Panc1 (cell line): ENCODE measurements around the gene ZNF629. TPM values are rescaled to one million over a fixed set of nuclear protein-coding genes. Genes with fewer than 3 reads are reported as not detected.
"Not testable (repeated sequence)": the region's sequence is repeated elsewhere in the genome, so short reads cannot be mapped to it uniquely, and the experiment has no call there.

ENCODE experiments used
- ATAC-seq: fragments of 200-7000 bp; cut with Tn5 transposase; 2 replicates; pipeline ENCODE4 v1.9.1; 2020; ENCODE audit warnings: mild to moderate bottlenecking, moderate library complexity
- BruUV-seq: library from RNA; stranded (reverse); fragments of 400-500 nt; replicated peaks from 2 replicates; lab custom pipeline; 2021; lab: Mats Ljungman, UMichigan
- CTCF ChIA-PET: fragments of 300-600 bp; sonication (Branson Sonifier 250); formaldehyde crosslinking; loops from one replicate; lab custom pipeline; 2022; ENCODE audit warnings: antibody characterized with exemption; lab: Charles Lee
- POLR2A ChIA-PET: fragments of 300-600 bp; sonication (Branson Sonifier 250); formaldehyde crosslinking; loops from one replicate; lab custom pipeline; 2022; ENCODE audit warnings: antibody characterized with exemption; lab: Charles Lee
- DNase-seq: peaks from one replicate; pipeline ENCODE4 v3.0.0-alpha.2; 2010; ENCODE audit warnings: low read depth, low spot score
- H3K27ac ChIP-seq: 2 replicates; pipeline ENCODE4 v1.5.1; 2011; ENCODE audit warnings: mild to moderate bottlenecking, low read length, inconsistent platforms
- H3K27me3 ChIP-seq: fragments of 200-500 bp; sonication (Bioruptor generic); 2 replicates; pipeline ENCODE4 v1.6.0; 2014; ENCODE audit warnings: low read length, inconsistent platforms; ENCODE audit not compliant: control insufficient read depth, insufficient read depth
- H3K36me3 ChIP-seq: fragments of 200-500 bp; sonication (Bioruptor generic); 2 replicates; pipeline ENCODE4 v1.5.1; 2014; ENCODE audit warnings: inconsistent platforms, mild to moderate bottlenecking, low read length, moderate library complexity; ENCODE audit not compliant: control insufficient read depth, insufficient read depth
- H3K4me1 ChIP-seq: 2 replicates; pipeline ENCODE4 v1.5.1; 2011; ENCODE audit warnings: inconsistent platforms, mild to moderate bottlenecking, low read length, moderate library complexity; ENCODE audit not compliant: control insufficient read depth, insufficient read depth
- H3K4me3 ChIP-seq, 2 experiments: 2 replicates each; pipeline ENCODE4 v1.5.1; 2011 to 2012; ENCODE audit warnings: low read depth in 2 of 2, low read length in 2 of 2, mild to moderate bottlenecking in 2 of 2, inconsistent platforms in 1 of 2, moderate library complexity in 1 of 2
- H3K9me3 ChIP-seq: fragments of 200-500 bp; sonication (Bioruptor generic); 2 replicates; pipeline ENCODE4 v1.5.1; 2014; ENCODE audit warnings: low read depth, mild to moderate bottlenecking, inconsistent platforms, low read length, moderate library complexity; ENCODE audit not compliant: control insufficient read depth, insufficient read depth
- POLR2AphosphoS5 ChIP-seq: IDR thresholded peaks from 2 replicates; pipeline ENCODE4 v1.6.1; 2012; ENCODE audit warnings: mild to moderate bottlenecking, low read depth, low read length, moderate library complexity
- SIN3A ChIP-seq: IDR thresholded peaks from 2 replicates; pipeline ENCODE4 v1.6.1; 2012; ENCODE audit warnings: low read depth, mild to moderate bottlenecking, low read length, moderate library complexity, borderline replicate concordance; ENCODE audit not compliant: insufficient read depth
- TCF7L2 ChIP-seq: IDR thresholded peaks from 2 replicates; pipeline ENCODE4 v1.6.1; 2011; ENCODE audit warnings: mild to moderate bottlenecking, low read depth, low read length, inconsistent platforms
- in situ Hi-C: cut with HindIII; loops from 2 replicates; pipeline ENCODE4 v1.10.0; 2016; ENCODE audit warnings: low sequenced_read_pairs, low pct_unique_long_range_greater_than_20kb
- intact Hi-C: fragments of 100-400 bp; cut with micrococcal nuclease; formaldehyde crosslinking; loops from one replicate; pipeline ENCODE4 v1.10.0; 2022; ENCODE audit not compliant: unreplicated experiment
- total RNA-seq: library from RNA; stranded (reverse); gene quantifications from one replicate; pipeline ENCODE4 v1.2.1, GENCODE V29; 2021; ENCODE audit not compliant: unreplicated experiment
- TF ChIP-seq, protein P1 (sequence below), 2 experiments: IDR thresholded peaks; 2 replicates each; pipeline ENCODE4 v1.6.1; 2011 to 2012; ENCODE audit warnings: low read depth in 2 of 2, control low read depth in 1 of 2, low read length in 1 of 2, mild to moderate bottlenecking in 1 of 2, moderate library complexity in 1 of 2; ENCODE audit not compliant: insufficient read depth in 1 of 2
- TF ChIP-seq, protein P2 (sequence below): fragments of 450-650 bp; IDR thresholded peaks from 2 replicates; pipeline ENCODE4 v1.5.1; 2017; ENCODE audit warnings: mild to moderate bottlenecking

ZNF629 gene
- total RNA-seq, 1 experiment from 2014 or later = 19.2 TPM

DNA sequence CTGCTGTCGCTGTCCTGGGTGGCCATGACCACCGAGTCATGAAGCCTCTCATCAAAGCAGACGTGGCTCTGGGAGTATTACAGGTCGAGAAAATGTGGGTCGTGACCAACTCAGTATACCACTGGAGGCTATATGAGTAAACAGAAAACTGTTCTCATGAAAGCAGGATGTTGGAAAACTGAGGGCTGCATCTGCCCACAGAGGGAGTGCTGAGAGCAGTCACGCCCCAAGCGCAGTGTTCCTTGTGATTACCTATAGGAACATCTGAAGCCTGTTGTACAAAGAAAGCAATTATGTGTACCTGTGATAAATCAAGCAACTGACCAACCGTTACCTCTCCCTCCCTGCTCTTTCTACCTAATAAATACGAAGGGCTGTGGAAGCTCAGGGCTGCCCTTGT is 34.4 kb upstream of the ZNF629 start:
- POLR2A ChIA-PET = not testable (repeated sequence)

GRCh38 chr16:30820952-30821421 is 34.0 kb upstream of the ZNF629 start:
- DNase-seq = no peak
- no peak overlapping the region for H3K4me3 ChIP-seq
- H3K36me3 ChIP-seq = no peaks in the 10 kb centered on the region
- intact Hi-C loops (no loop called here), in situ Hi-C loops (no loop called here)
- H3K9me3 ChIP-seq = no peaks in the 10 kb centered on the region
- H3K4me1 ChIP-seq = no peaks in the 10 kb centered on the region
- no peaks in the 10 kb centered on the region for H3K27me3 ChIP-seq
- no peak overlapping the region for H3K27ac ChIP-seq
- BruUV-seq = no TSS peak
- TF ChIP-seq POLR2AphosphoS5 (no peak), SIN3A (no peak), TCF7L2 (no peak)
- TF ChIP-seq, protein P1, sequence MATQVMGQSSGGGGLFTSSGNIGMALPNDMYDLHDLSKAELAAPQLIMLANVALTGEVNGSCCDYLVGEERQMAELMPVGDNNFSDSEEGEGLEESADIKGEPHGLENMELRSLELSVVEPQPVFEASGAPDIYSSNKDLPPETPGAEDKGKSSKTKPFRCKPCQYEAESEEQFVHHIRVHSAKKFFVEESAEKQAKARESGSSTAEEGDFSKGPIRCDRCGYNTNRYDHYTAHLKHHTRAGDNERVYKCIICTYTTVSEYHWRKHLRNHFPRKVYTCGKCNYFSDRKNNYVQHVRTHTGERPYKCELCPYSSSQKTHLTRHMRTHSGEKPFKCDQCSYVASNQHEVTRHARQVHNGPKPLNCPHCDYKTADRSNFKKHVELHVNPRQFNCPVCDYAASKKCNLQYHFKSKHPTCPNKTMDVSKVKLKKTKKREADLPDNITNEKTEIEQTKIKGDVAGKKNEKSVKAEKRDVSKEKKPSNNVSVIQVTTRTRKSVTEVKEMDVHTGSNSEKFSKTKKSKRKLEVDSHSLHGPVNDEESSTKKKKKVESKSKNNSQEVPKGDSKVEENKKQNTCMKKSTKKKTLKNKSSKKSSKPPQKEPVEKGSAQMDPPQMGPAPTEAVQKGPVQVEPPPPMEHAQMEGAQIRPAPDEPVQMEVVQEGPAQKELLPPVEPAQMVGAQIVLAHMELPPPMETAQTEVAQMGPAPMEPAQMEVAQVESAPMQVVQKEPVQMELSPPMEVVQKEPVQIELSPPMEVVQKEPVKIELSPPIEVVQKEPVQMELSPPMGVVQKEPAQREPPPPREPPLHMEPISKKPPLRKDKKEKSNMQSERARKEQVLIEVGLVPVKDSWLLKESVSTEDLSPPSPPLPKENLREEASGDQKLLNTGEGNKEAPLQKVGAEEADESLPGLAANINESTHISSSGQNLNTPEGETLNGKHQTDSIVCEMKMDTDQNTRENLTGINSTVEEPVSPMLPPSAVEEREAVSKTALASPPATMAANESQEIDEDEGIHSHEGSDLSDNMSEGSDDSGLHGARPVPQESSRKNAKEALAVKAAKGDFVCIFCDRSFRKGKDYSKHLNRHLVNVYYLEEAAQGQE (IDR thresholded peaks at IDR 0.05; ENCODE audit: insufficient read depth in 1 of 2, low read depth in 2 of 2, low read length in 1 of 2) = no peak
- TF ChIP-seq, protein P2, sequence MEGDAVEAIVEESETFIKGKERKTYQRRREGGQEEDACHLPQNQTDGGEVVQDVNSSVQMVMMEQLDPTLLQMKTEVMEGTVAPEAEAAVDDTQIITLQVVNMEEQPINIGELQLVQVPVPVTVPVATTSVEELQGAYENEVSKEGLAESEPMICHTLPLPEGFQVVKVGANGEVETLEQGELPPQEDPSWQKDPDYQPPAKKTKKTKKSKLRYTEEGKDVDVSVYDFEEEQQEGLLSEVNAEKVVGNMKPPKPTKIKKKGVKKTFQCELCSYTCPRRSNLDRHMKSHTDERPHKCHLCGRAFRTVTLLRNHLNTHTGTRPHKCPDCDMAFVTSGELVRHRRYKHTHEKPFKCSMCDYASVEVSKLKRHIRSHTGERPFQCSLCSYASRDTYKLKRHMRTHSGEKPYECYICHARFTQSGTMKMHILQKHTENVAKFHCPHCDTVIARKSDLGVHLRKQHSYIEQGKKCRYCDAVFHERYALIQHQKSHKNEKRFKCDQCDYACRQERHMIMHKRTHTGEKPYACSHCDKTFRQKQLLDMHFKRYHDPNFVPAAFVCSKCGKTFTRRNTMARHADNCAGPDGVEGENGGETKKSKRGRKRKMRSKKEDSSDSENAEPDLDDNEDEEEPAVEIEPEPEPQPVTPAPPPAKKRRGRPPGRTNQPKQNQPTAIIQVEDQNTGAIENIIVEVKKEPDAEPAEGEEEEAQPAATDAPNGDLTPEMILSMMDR = no peak
- ChIA-PET POLR2A (no interaction called here), CTCF (no interaction called here)
- ATAC-seq = no peak

More for the DNA sequence above, 34.4 kb upstream of the ZNF629 start:
- H3K4me1 ChIP-seq, in situ Hi-C loops, BruUV-seq, ATAC-seq, H3K9me3 ChIP-seq, DNase-seq, H3K27ac ChIP-seq, CTCF ChIA-PET, H3K27me3 ChIP-seq, H3K36me3 ChIP-seq, H3K4me3 ChIP-seq, intact Hi-C loops: not testable (repeated sequence)

DNA sequence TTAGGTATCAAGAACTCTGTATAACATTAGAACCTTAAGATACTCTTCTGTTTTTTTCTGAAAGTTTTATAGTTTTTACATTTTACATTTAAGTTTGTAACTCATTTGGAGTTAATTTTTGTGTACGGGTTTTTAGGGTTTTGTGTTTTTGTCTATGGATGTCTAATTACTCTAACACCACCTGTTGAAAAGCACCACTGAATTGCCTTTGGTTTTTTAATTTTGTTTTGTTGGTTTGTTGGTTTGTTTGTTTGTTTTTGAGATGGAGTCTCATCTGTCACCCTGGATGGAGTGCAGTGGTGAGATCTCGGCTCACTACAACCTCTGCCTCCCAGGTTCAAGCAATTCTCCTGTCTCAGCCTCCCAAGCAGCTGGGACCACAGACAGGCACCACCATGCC is 29.8 kb upstream of the ZNF629 start:
- POLR2A ChIA-PET = no interaction called here
- CTCF ChIA-PET = interaction anchor here (0.7 kb wide), 1 partner anchor 113 kb away, joined by 8 read pairs; no protein-coding TSS in a partner anchor

More for the DNA sequence above, 29.8 kb upstream of the ZNF629 start:
- intact Hi-C loops (no loop called here), in situ Hi-C loops (no loop called here)
- TF ChIP-seq, protein P1 (IDR thresholded peaks at IDR 0.05; ENCODE audit: insufficient read depth in 1 of 2, low read depth in 2 of 2, low read length in 1 of 2) = no peak
- TF ChIP-seq TCF7L2 (no peak), SIN3A (no peak), POLR2AphosphoS5 (no peak)
- TF ChIP-seq, protein P2 = no peak
- BruUV-seq = no TSS peak
- DNase-seq (no peak), ATAC-seq (no peak)
- H3K27me3 ChIP-seq = no peaks in the 10 kb centered on the region
- no peak overlapping the region for H3K4me3 ChIP-seq
- H3K4me1 ChIP-seq = no peaks in the 10 kb centered on the region
- no peak overlapping the region for H3K27ac ChIP-seq
- H3K9me3 ChIP-seq = no peaks in the 10 kb centered on the region
- H3K36me3 ChIP-seq = no peaks in the 10 kb centered on the region
